Hepatocyte (in vitro differentiated cells): Measurements from ENCODE around the gene RRAS. TPM values are rescaled to one million over a fixed set of nuclear protein-coding genes. Genes with fewer than 3 reads are reported as not detected.

Experiments used
- DNase-seq: peaks from one replicate; pipeline ENCODE4 v3.0.0-alpha.2; 2016; ENCODE audit warnings: low spot score
- H2AFZ ChIP-seq: fragments of 200-600 bp; sonication (generic); 2 replicates; pipeline ENCODE4 v1.6.0; 2016; ENCODE audit warnings: antibody characterized with exemption, mild to moderate bottlenecking
- H3K27ac ChIP-seq: fragments of 200-600 bp; sonication (generic); 2 replicates; pipeline ENCODE4 v1.5.1; 2016; ENCODE audit warnings: mild to moderate bottlenecking
- H3K27me3 ChIP-seq: fragments of 200-600 bp; sonication (generic); 2 replicates; pipeline ENCODE4 v1.6.1; 2016
- H3K36me3 ChIP-seq: fragments of 200-600 bp; sonication (generic); replicated peaks from 2 replicates; pipeline ENCODE4 v1.5.1; 2016; ENCODE audit warnings: low read depth; ENCODE audit not compliant: insufficient read depth
- H3K4me1 ChIP-seq: fragments of 200-600 bp; sonication (generic); 2 replicates; pipeline ENCODE4 v1.5.1; 2016; ENCODE audit warnings: mild to moderate bottlenecking, moderate library complexity; ENCODE audit not compliant: insufficient read depth
- H3K4me2 ChIP-seq: fragments of 200-600 bp; sonication (generic); 2 replicates; pipeline ENCODE4 v1.6.0; 2016
- H3K4me3 ChIP-seq: fragments of 200-600 bp; sonication (generic); 2 replicates; pipeline ENCODE4 v1.5.1; 2016; ENCODE audit warnings: mild to moderate bottlenecking
- H3K79me2 ChIP-seq: fragments of 200-600 bp; sonication (generic); 2 replicates; pipeline ENCODE4 v1.6.0; 2017; ENCODE audit warnings: mild to moderate bottlenecking
- H3K9me2 ChIP-seq: fragments of 200-600 bp; sonication (generic); replicated peaks from 2 replicates; pipeline ENCODE4 v1.6.0; 2017; ENCODE audit warnings: mild to moderate bottlenecking; ENCODE audit not compliant: insufficient read depth
- H3K9me3 ChIP-seq: fragments of 200-600 bp; sonication (generic); 2 replicates; pipeline ENCODE4 v1.5.1; 2016; ENCODE audit warnings: low read depth, mild to moderate bottlenecking
- H4K20me1 ChIP-seq: fragments of 200-600 bp; sonication (generic); 2 replicates; pipeline ENCODE4 v1.6.0; 2016; ENCODE audit warnings: mild to moderate bottlenecking; ENCODE audit not compliant: insufficient read depth, poor library complexity, severe bottlenecking
- EZH2 ChIP-seq: fragments of 200-600 bp; sonication (generic); IDR thresholded peaks from 2 replicates; pipeline ENCODE4 v1.6.1; 2016; ENCODE audit warnings: antibody characterized with exemption, mild to moderate bottlenecking, borderline replicate concordance
- EZH2phosphoT487 ChIP-seq: fragments of 200-600 bp; sonication (generic); IDR thresholded peaks from one replicate; pipeline ENCODE4 v1.6.1; 2018; ENCODE audit warnings: antibody characterized with exemption, mild to moderate bottlenecking, low read depth, moderate library complexity; ENCODE audit not compliant: unreplicated experiment, severe bottlenecking
- WGBS: methylation state at CpG from one replicate; pipeline ENCODE4 v1.1.6; 2016; ENCODE audit warnings: low lambda C conversion rate; ENCODE audit errors: missing lambda C conversion rate; 5-methylcytosine and 5-hydroxymethylcytosine counted together
- polyA plus RNA-seq: library from polyadenylated mRNA; unstranded; fragments of >200 nt; fragmentation: Nextera tagmentation; extraction: Ambion mirVana; gene quantifications from 2 replicates; pipeline ENCODE4 v1.2.1, GENCODE V29; 2016
- total RNA-seq: library from RNA; depleted of rRNA; stranded (reverse); fragments of >200 nt; gene quantifications from 2 replicates; pipeline ENCODE4 v1.2.3, GENCODE V29; 2014
- TF ChIP-seq, protein P1 (sequence below): fragments of 200-600 bp; sonication (generic); IDR thresholded peaks from 2 replicates; pipeline ENCODE4 v1.5.1; 2016; ENCODE audit warnings: antibody characterized with exemption, mild to moderate bottlenecking; ENCODE audit not compliant: poor library complexity

The RRAS gene
- total and polyA plus RNA-seq, 2 experiments from 2014 or later = 19.2 to 107 TPM

DNA sequence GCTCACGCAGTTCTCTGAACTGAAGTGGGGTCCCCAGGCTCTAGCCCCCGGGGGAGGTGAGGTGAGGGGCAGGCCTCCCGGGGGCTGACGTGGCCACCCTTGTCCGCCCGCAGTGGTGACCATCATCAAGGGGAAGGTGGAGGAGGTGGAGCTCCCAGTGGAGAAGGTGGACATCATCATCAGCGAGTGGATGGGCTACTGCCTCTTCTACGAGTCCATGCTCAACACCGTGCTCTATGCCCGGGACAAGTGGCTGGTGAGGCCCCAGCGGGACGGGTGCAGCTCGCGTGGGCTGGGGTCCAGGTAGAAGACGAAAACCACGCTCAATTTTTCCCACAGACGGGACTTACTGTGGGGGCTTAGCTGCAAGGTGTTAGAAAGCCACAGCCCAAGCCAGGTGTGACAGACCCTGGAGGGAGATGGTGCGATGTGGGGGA is 43.9 kb upstream of the RRAS start:
- Histone ChIP-seq H3K27ac (no peak overlapping the region), H3K36me3 (peaks cover 3% of the 10 kb centered on the region), H3K4me2 (no peak overlapping the region), H3K9me3 (no peaks in the 10 kb centered on the region), H3K9me2 (no peaks in the 10 kb centered on the region), H3K4me3 (no peak overlapping the region), H4K20me1 (peaks cover 24% of the 10 kb centered on the region), H3K79me2 (peaks cover 40% of the 10 kb centered on the region), H3K4me1 (peaks cover 12% of the 10 kb centered on the region), H3K27me3 (no peaks in the 10 kb centered on the region), H2AFZ (no peak overlapping the region)
- TF ChIP-seq EZH2 = no peak
- WGBS = 98% methylated on average over 18 of the region's 18 CpGs
- no peak for DNase-seq

DNA sequence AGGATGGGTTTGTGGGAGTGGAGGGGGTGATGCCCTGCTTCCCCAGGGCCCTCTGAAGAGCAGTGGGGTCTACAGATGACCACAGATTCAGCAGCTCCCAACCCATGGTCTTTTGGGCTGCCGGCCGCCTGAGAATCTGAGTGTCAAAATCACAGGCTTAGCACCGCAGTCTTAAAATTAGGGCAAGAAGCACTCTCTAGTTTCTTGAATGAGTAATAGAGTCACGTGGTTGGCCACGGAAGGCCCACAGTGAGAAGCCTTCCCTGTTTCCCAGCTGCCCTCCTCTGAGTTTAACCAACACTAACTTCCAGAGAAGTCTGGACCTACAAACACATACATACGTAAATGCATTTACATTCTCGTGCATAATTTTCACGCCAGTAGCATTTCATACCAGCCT is 42.3 kb upstream of the RRAS start:
- TF ChIP-seq, protein P1, sequence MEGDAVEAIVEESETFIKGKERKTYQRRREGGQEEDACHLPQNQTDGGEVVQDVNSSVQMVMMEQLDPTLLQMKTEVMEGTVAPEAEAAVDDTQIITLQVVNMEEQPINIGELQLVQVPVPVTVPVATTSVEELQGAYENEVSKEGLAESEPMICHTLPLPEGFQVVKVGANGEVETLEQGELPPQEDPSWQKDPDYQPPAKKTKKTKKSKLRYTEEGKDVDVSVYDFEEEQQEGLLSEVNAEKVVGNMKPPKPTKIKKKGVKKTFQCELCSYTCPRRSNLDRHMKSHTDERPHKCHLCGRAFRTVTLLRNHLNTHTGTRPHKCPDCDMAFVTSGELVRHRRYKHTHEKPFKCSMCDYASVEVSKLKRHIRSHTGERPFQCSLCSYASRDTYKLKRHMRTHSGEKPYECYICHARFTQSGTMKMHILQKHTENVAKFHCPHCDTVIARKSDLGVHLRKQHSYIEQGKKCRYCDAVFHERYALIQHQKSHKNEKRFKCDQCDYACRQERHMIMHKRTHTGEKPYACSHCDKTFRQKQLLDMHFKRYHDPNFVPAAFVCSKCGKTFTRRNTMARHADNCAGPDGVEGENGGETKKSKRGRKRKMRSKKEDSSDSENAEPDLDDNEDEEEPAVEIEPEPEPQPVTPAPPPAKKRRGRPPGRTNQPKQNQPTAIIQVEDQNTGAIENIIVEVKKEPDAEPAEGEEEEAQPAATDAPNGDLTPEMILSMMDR = no peak
- TF ChIP-seq EZH2 (no peak), EZH2phosphoT487 (no peak)
- Histone ChIP-seq H3K9me3 (no peaks in the 10 kb centered on the region), H3K4me3 (no peak overlapping the region), H4K20me1 (peaks cover 32% of the 10 kb centered on the region), H3K4me1 (peaks cover 12% of the 10 kb centered on the region), H3K4me2 (no peak overlapping the region), H3K27ac (no peak overlapping the region), H2AFZ (no peak overlapping the region), H3K36me3 (peaks cover 3% of the 10 kb centered on the region), H3K9me2 (no peaks in the 10 kb centered on the region), H3K27me3 (no peaks in the 10 kb centered on the region), H3K79me2 (peaks cover 56% of the 10 kb centered on the region)
- WGBS = over 99% methylated on average over 8 of the region's 8 CpGs
- no peak for DNase-seq

DNA sequence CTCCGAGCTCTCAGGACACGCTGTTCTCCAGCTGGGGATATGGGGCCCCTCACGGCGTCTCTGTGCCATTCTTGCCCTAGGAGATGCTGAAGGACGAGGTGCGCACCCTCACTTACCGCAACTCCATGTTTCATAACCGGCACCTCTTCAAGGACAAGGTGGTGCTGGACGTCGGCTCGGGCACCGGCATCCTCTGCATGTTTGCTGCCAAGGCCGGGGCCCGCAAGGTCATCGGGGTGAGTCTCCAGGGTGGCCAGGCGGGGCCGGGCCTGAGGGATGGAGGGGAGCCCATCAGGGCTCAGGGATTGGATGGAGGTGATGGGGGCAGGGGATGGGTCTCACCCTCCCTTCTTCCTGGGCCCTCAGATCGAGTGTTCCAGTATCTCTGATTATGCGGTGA is 41.9 kb upstream of the RRAS start:
- H3K9me2 ChIP-seq = no peaks in the 10 kb centered on the region
- no peak overlapping the region for H3K4me2 ChIP-seq

DNA sequence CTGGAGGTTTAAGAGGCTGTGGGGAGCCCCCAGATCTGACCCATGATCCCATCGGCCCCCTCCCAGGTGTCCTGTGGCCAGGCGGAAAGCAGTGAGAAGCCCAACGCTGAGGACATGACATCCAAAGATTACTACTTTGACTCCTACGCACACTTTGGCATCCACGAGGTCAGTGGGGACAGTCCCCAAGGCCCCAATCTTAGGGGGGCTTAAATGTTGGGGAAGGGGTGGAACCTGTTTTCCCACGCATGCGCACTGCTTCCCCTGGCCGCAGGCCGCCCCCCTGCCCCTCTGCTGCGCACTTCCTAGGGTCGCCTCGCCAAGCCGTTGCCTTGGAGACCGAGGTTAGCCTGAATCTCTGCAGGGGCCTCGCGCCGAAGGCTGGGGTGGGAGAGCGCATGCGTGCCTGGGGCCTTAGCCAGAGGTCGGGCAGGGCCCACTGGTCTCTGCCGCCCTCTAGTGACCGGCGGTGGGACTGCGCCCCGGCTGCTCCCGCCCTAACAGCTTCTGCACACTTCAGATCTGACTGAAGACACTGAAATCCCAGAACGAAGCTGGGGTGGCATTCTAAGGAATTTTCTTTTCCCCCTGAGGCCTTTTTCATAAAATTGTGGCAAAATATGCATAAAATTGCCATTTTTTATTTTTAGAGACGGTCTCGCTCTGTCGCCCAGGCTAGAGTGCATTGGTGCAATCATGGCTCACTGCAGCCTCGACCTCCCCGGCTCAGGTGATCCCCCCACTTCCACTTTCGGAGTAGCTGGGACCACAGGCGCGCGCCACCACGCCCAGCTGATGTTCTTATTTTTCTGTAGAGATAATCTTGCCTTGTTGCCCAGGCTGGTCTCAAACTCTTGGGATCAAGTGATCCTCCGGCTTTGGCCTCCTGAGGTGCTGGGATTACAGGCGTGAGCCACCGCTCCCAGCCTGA is 40.7 kb upstream of the RRAS start:
- Histone ChIP-seq H2AFZ (no peak overlapping the region), H3K9me3 (no peaks in the 10 kb centered on the region), H3K36me3 (peaks cover 3% of the 10 kb centered on the region), H3K4me3 (no peak overlapping the region), H3K27me3 (no peaks in the 10 kb centered on the region), H3K79me2 (peaks cover 57% of the 10 kb centered on the region), H3K27ac (peak overlapping the region; percentile 75), H4K20me1 (peaks cover 32% of the 10 kb centered on the region), H3K9me2 (no peaks in the 10 kb centered on the region), H3K4me2 (peak overlapping the region; percentile 75), H3K4me1 (peaks cover 12% of the 10 kb centered on the region)
- TF ChIP-seq, protein P1 = peak; percentile 99
- TF ChIP-seq EZH2 (no peak), EZH2phosphoT487 (no peak)
- DNase-seq = peak; percentile 96
- 39% methylated on average over 39 of the region's 40 CpGs for WGBS

More for the DNA sequence above, 41.9 kb upstream of the RRAS start:
- WGBS = 97% methylated on average over 19 of the region's 19 CpGs
- Histone ChIP-seq H3K4me1 (peaks cover 12% of the 10 kb centered on the region), H2AFZ (no peak overlapping the region), H4K20me1 (peaks cover 32% of the 10 kb centered on the region), H3K9me3 (no peaks in the 10 kb centered on the region), H3K4me3 (no peak overlapping the region), H3K27me3 (no peaks in the 10 kb centered on the region), H3K36me3 (peaks cover 3% of the 10 kb centered on the region), H3K27ac (no peak overlapping the region), H3K79me2 (peaks cover 57% of the 10 kb centered on the region)
- TF ChIP-seq, protein P1 = no peak
- TF ChIP-seq EZH2 (no peak), EZH2phosphoT487 (no peak)
- DNase-seq = no peak
